HepG2 (cell line): ENCODE results near the gene SMIM1. TPM values are rescaled to one million over a fixed set of nuclear protein-coding genes. Genes with fewer than 3 reads are reported as not detected.
A peak's percentile ranks its signal among the peaks of the same experiment; 100 is the strongest.
"Not testable (repeated sequence)": the region's sequence is repeated elsewhere in the genome, so short reads cannot be mapped to it uniquely, and the experiment has no call there.

Experiments
- ATAC-seq: fragments of 200-7000 bp; cut with Tn5 transposase; 3 replicates; pipeline ENCODE4 v1.9.1; 2020; ENCODE audit warnings: mild to moderate bottlenecking, moderate library complexity
- BruUV-seq: library from RNA; stranded (reverse); fragments of 400-500 nt; replicated peaks from 2 replicates; lab custom pipeline; 2021; lab: Mats Ljungman, UMichigan
- CTCF ChIA-PET: fragments of 300-600 bp; formaldehyde crosslinking; extraction: SDS; loops from one replicate; lab custom pipeline; 2021; ENCODE audit warnings: low total read pairs, inconsistent platforms, low intra/inter-chr PET ratio; lab: Yijun Ruan, JAX
- POLR2A ChIA-PET: fragments of 350-600 bp; sonication (Branson Sonifier 250); formaldehyde crosslinking; loops from one replicate; lab custom pipeline; 2020; ENCODE audit warnings: antibody characterized with exemption, inconsistent platforms; lab: Yijun Ruan, JAX
- DNase-seq: peaks from one replicate; pipeline ENCODE4 v3.0.0-alpha.2; 2015; ENCODE audit warnings: low spot score
- FAIRE-seq: peaks from 3 replicates; lab custom pipeline; 2011; peaks lifted over from hg19 to GRCh38; lab: Jason Lieb, UNC
- H2AFZ ChIP-seq: one replicate; pipeline ENCODE4 v1.6.1; 2011; ENCODE audit warnings: low read length, inconsistent platforms
- H3K27ac ChIP-seq: fragments of 300-600 bp; 3 replicates; pipeline ENCODE4 v1.8.0; 2011; ENCODE audit warnings: mixed run types, mild to moderate bottlenecking, mixed read lengths, low read length, inconsistent platforms; ENCODE audit not compliant: insufficient read depth; ENCODE audit errors: extremely low read length
- H3K27me3 ChIP-seq, 2 experiments: fragments of 200-600 bp in 1 of 2; 2 replicates in 1 of 2; 3 replicates in 1 of 2; pipeline versions ENCODE4 v1.6.0 to v1.8.0; 2011; ENCODE audit warnings: low read length in 2 of 2, mild to moderate bottlenecking in 2 of 2, moderate library complexity in 2 of 2, inconsistent platforms in 1 of 2; ENCODE audit not compliant: insufficient read depth in 2 of 2, control insufficient read depth in 1 of 2
- H3K36me3 ChIP-seq, 2 experiments: fragments of 200-600 bp in 1 of 2; replicated peaks in 1 of 2; 2 replicates in 1 of 2; 3 replicates in 1 of 2; pipeline versions ENCODE4 v1.5.1 to v1.8.0; 2011; ENCODE audit warnings: low read length in 2 of 2, inconsistent platforms in 1 of 2; ENCODE audit not compliant: insufficient read depth in 2 of 2, control insufficient read depth in 1 of 2
- H3K4me1 ChIP-seq: 2 replicates; pipeline ENCODE4 v1.5.1; 2012; ENCODE audit warnings: low read length, inconsistent platforms; ENCODE audit not compliant: insufficient read depth
- H3K4me2 ChIP-seq: 2 replicates; pipeline ENCODE4 v1.6.0; 2011; ENCODE audit warnings: low read depth, low read length, inconsistent platforms
- H3K4me3 ChIP-seq, 3 experiments: fragments of 200-600 bp in 1 of 3; sonication (generic), shearing (Covaris generic) in 1 of 3; replicated peaks in 1 of 3; 2 replicates each; pipeline ENCODE4 v1.5.1; 2011 to 2016; ENCODE audit warnings: low read length in 3 of 3, inconsistent platforms in 2 of 3, low read depth in 2 of 3, mild to moderate bottlenecking in 2 of 3, control low read depth in 1 of 3, mixed read lengths in 1 of 3; ENCODE audit not compliant: insufficient read depth in 1 of 3
- H3K79me2 ChIP-seq: one replicate; pipeline ENCODE4 v1.6.1; 2011; ENCODE audit warnings: low read length, inconsistent platforms; ENCODE audit not compliant: insufficient read depth
- H3K9ac ChIP-seq: 2 replicates; pipeline ENCODE4 v1.6.0; 2011; ENCODE audit warnings: mild to moderate bottlenecking, low read depth, low read length, inconsistent platforms; ENCODE audit not compliant: insufficient read depth
- H3K9me3 ChIP-seq: 2 replicates; pipeline ENCODE4 v1.5.1; 2012; ENCODE audit warnings: mild to moderate bottlenecking, low read length
- H4K20me1 ChIP-seq: 2 replicates; pipeline ENCODE4 v1.6.0; 2011; ENCODE audit warnings: inconsistent platforms, mild to moderate bottlenecking, low read length, moderate library complexity; ENCODE audit not compliant: insufficient read depth
- GTF3A ChIP-seq: sonication (generic); formaldehyde crosslinking; conservative IDR thresholded peaks from 2 replicates; pipeline ENCODE4 v1.4.0; 2020; ENCODE audit warnings: mild to moderate bottlenecking, missing genetic modification reagents
- NCOA1 ChIP-seq: sonication (generic); formaldehyde crosslinking; IDR thresholded peaks from 2 replicates; pipeline ENCODE4 v1.9.0; 2021; ENCODE audit warnings: missing genetic modification reagents
- ZNF17 ChIP-seq: sonication (generic); formaldehyde crosslinking; IDR thresholded peaks from 2 replicates; pipeline ENCODE4 v1.5.0; 2020; ENCODE audit warnings: mild to moderate bottlenecking, missing genetic modification reagents
- ZNF331 ChIP-seq: sonication (generic); formaldehyde crosslinking; IDR thresholded peaks from 2 replicates; pipeline ENCODE4 v1.4.0; 2020; ENCODE audit warnings: missing genetic modification reagents
- ZNF503 ChIP-seq: sonication (generic); formaldehyde crosslinking; IDR thresholded peaks from 2 replicates; pipeline ENCODE4 v1.4.0; 2020; ENCODE audit warnings: missing genetic modification reagents
- WGBS: methylation state at CpG from one replicate; pipeline ENCODE4 v1.1.6; 2017; ENCODE audit warnings: low lambda C conversion rate; 5-methylcytosine and 5-hydroxymethylcytosine counted together
- in situ Hi-C: cut with HindIII; loops from 2 replicates; pipeline ENCODE4 v1.10.0; 2017; ENCODE audit warnings: low pct_unique_long_range_greater_than_20kb; ENCODE audit not compliant: extremely low pct_ligation_motif_present
- intact Hi-C: fragments of 100-400 bp; cut with micrococcal nuclease; formaldehyde crosslinking; loops from one replicate; pipeline ENCODE4 v1.10.0; 2022; ENCODE audit not compliant: unreplicated experiment
- polyA plus RNA-seq, 8 experiments: library from polyadenylated mRNA; depleted of rRNA in 3 of 8; stranded (reverse) in 7 of 8; unstranded in 1 of 8; fragments of >200 nt; fragmentation: Illumina TruSeq in 4 of 8; extraction: Trizol in 4 of 8; gene quantifications; 2 replicates each; pipeline versions ENCODE4 v1.2.1 to v1.2.3, GENCODE V29; 2011 to 2016; ENCODE audit warnings: low read depth in 4 of 8, missing spikeins in 1 of 8, mixed read lengths in 1 of 8; ENCODE audit not compliant: insufficient read depth in 1 of 8
- total RNA-seq, 5 experiments: library from RNA; depleted of rRNA; stranded (reverse); fragments of >200 nt; fragmentation: Illumina TruSeq; extraction: Trizol; gene quantifications; 2 replicates each; pipeline ENCODE4 v1.2.3, GENCODE V29; 2016; ENCODE audit warnings: low read depth in 1 of 5

SMIM1 gene
- total and polyA plus RNA-seq, 2 of the 13 experiments (the other 11 are each of a cell fraction or from before 2014, with no cell fraction given), result 12.4 to 56.3 TPM

GRCh38 chr1:3803905-3804626 is 31.5 kb downstream of the SMIM1 start (continued):
- no peak for TF ChIP-seq ZNF503 (CRISPR knock-in tag)
- no peak for TF ChIP-seq GTF3A
- TF ChIP-seq ZNF17 (CRISPR knock-in tag), result no peak
- TF ChIP-seq NCOA1 (CRISPR knock-in tag), result no peak
- TF ChIP-seq ZNF331 (CRISPR knock-in tag), result no peak

- WGBS, result 4% methylated on average over 7 of the region's 7 CpGs
These were observed 32.0 kb downstream of the SMIM1 start for GRCh38 chr1:3804627-3804944.

More at GRCh38 chr1:3804627-3804944, 32.0 kb downstream of the SMIM1 start:
- CTCF ChIA-PET, intact Hi-C loops, H3K27ac ChIP-seq, H3K36me3 ChIP-seq, H2AFZ ChIP-seq, H3K9me3 ChIP-seq, in situ Hi-C loops, H3K9ac ChIP-seq, FAIRE-seq, ATAC-seq, H3K4me3 ChIP-seq, DNase-seq, BruUV-seq, H3K79me2 ChIP-seq, POLR2A ChIA-PET, H4K20me1 ChIP-seq: not testable (repeated sequence)
- Histone ChIP-seq H3K4me1 (peaks cover 27% of the 10 kb centered on the region), H3K27me3 (peaks cover 0 to 21% of the 10 kb centered on the region in 2 experiments; a peak in 2 of 5 replicates), H3K4me2 (peak overlapping the region; percentile 46; the same call in 1 of the 2 replicates)
